H1 (cell line): ENCODE data around the gene C2CD3. TPM values are rescaled to one million over a fixed set of nuclear protein-coding genes. Genes with fewer than 3 reads are reported as not detected.

ENCODE experiments used
- CTCF ChIA-PET: fragments of 300-600 bp; sonication (Branson Sonifier 250); formaldehyde crosslinking; loops from one replicate; lab custom pipeline; 2021; ENCODE audit not compliant: partially characterized antibody; lab: Charles Lee
- POLR2A ChIA-PET: fragments of 300-600 bp; sonication (Branson Sonifier 250); formaldehyde crosslinking; loops from one replicate; lab custom pipeline; 2021; ENCODE audit warnings: inconsistent platforms; ENCODE audit not compliant: partially characterized antibody; lab: Charles Lee
- DNase-seq, 2 experiments: peaks; one replicate each; pipeline versions ENCODE4 v3.0.0 to v3.0.0-alpha.2; 2010 to 2022; ENCODE audit warnings: low spot score in 2 of 2, low read depth in 1 of 2, mixed read lengths in 1 of 2
- FAIRE-seq: peaks from 2 replicates; lab custom pipeline; 2011; peaks lifted over from hg19 to GRCh38; lab: Jason Lieb, UNC
- H2AFZ ChIP-seq: 2 replicates; pipeline ENCODE4 v1.8.1; 2012; ENCODE audit warnings: low read length, inconsistent platforms
- H2AK5ac ChIP-seq: 2 replicates; pipeline ENCODE4 v1.6.1; 2013; ENCODE audit warnings: low read depth, low read length
- H2BK120ac ChIP-seq: replicated peaks from 2 replicates; pipeline ENCODE3; 2013; ENCODE audit warnings: low read depth, low read length, inconsistent platforms
- H2BK12ac ChIP-seq: 2 replicates; pipeline ENCODE4 v1.6.1; 2013; ENCODE audit warnings: low read depth, low read length
- H2BK15ac ChIP-seq: 2 replicates; pipeline ENCODE4 v1.6.1; 2013; ENCODE audit warnings: low read length
- H2BK20ac ChIP-seq: 2 replicates; pipeline ENCODE4 v1.6.1; 2013; ENCODE audit warnings: low read length
- H2BK5ac ChIP-seq: 2 replicates; pipeline ENCODE4 v1.6.1; 2013; ENCODE audit warnings: low read depth, low read length
- H3K14ac ChIP-seq: 2 replicates; pipeline ENCODE4 v1.6.1; 2013; ENCODE audit warnings: inconsistent platforms; ENCODE audit not compliant: insufficient read length
- H3K18ac ChIP-seq: 2 replicates; pipeline ENCODE4 v1.6.1; 2013; ENCODE audit warnings: low read length; ENCODE audit errors: extremely low read depth
- H3K23ac ChIP-seq: 2 replicates; pipeline ENCODE4 v1.6.1; 2013; ENCODE audit warnings: inconsistent platforms; ENCODE audit not compliant: insufficient read length
- H3K23me2 ChIP-seq: 2 replicates; pipeline ENCODE4 v1.6.1; 2013; ENCODE audit warnings: low read depth, low read length
- H3K27ac ChIP-seq: 2 replicates; pipeline ENCODE4 v1.6.1; 2011; ENCODE audit warnings: low read depth, low read length, inconsistent platforms
- H3K27me3 ChIP-seq, 4 experiments: replicated peaks in 1 of 4; 1 replicate in 1 of 4; 2 replicates in 3 of 4; pipeline versions ENCODE4 v1.6.1 to v1.8.1; 2011 to 2013; ENCODE audit warnings: low read length in 3 of 4, mild to moderate bottlenecking in 3 of 4, inconsistent platforms in 2 of 4, mixed read lengths in 2 of 4, moderate library complexity in 1 of 4; ENCODE audit not compliant: control insufficient read depth in 3 of 4, insufficient read depth in 3 of 4; ENCODE audit errors: extremely low read depth in 1 of 4
- H3K36me3 ChIP-seq, 4 experiments: 2 replicates each; pipeline versions ENCODE4 v1.6.1 to v1.8.1; 2011 to 2013; ENCODE audit warnings: mild to moderate bottlenecking in 4 of 4, low read length in 3 of 4, moderate library complexity in 2 of 4, control low read depth in 1 of 4, inconsistent platforms in 1 of 4; ENCODE audit not compliant: insufficient read depth in 4 of 4, control insufficient read depth in 2 of 4
- H3K4ac ChIP-seq: replicated peaks from 2 replicates; pipeline ENCODE3; 2013; ENCODE audit warnings: low read length, low read depth, mixed read lengths, inconsistent platforms; ENCODE audit not compliant: insufficient read length
- H3K4me1 ChIP-seq, 4 experiments: replicated peaks in 1 of 4; 1 replicate in 1 of 4; 2 replicates in 3 of 4; pipeline versions ENCODE4 v1.6.1 to v1.8.1; 2011 to 2013; ENCODE audit warnings: low read length in 3 of 4, inconsistent platforms in 2 of 4, mixed read lengths in 1 of 4; ENCODE audit not compliant: insufficient read depth in 4 of 4, control insufficient read depth in 3 of 4
- H3K4me2 ChIP-seq, 2 experiments: 2 replicates each; pipeline versions ENCODE4 v1.6.1 to v1.8.1; 2011 to 2013; ENCODE audit warnings: low read depth in 2 of 2, low read length in 2 of 2, control low read depth in 1 of 2, inconsistent platforms in 1 of 2, mild to moderate bottlenecking in 1 of 2; ENCODE audit not compliant: insufficient read depth in 1 of 2
- H3K4me3 ChIP-seq, 4 experiments: fragments of 200-600, 300-600 bp in 1 of 4; sonication (generic), shearing (Covaris generic), sonication (Bioruptor Twin) in 1 of 4; 2 replicates each; pipeline versions ENCODE4 v1.5.1 to v1.8.1; 2011 to 2016; ENCODE audit warnings: low read length in 4 of 4, low read depth in 3 of 4, control low read depth in 2 of 4, inconsistent platforms in 2 of 4, mild to moderate bottlenecking in 2 of 4, mixed read lengths in 1 of 4, moderate library complexity in 1 of 4; ENCODE audit not compliant: insufficient read depth in 2 of 4; ENCODE audit errors: extremely low read depth in 1 of 4
- H3K56ac ChIP-seq: replicated peaks from 2 replicates; pipeline ENCODE3; 2013; ENCODE audit warnings: low read depth, mild to moderate bottlenecking, mixed read lengths, low read length, inconsistent platforms; ENCODE audit not compliant: insufficient read length
- H3K79me1 ChIP-seq: 2 replicates; pipeline ENCODE4 v1.6.1; 2013; ENCODE audit warnings: low read depth, low read length, control low read depth
- H3K79me2 ChIP-seq, 2 experiments: 2 replicates each; pipeline versions ENCODE4 v1.6.1 to v1.8.1; 2012 to 2013; ENCODE audit warnings: low read length in 2 of 2, mild to moderate bottlenecking in 2 of 2, inconsistent platforms in 1 of 2; ENCODE audit not compliant: insufficient read depth in 2 of 2, control insufficient read depth in 1 of 2
- H3K9ac ChIP-seq, 4 experiments: replicated peaks in 1 of 4; 1 replicate in 1 of 4; 2 replicates in 3 of 4; pipeline versions ENCODE4 v1.6.1 to v1.8.1; 2011 to 2013; ENCODE audit warnings: low read depth in 3 of 4, low read length in 3 of 4, control low read depth in 2 of 4, mild to moderate bottlenecking in 2 of 4, moderate library complexity in 2 of 4, inconsistent platforms in 1 of 4; ENCODE audit errors: extremely low read depth in 1 of 4
- H3K9me3 ChIP-seq, 2 experiments: 2 replicates each; pipeline versions ENCODE4 v1.6.1 to v1.8.1; 2012 to 2013; ENCODE audit warnings: mild to moderate bottlenecking in 2 of 2, moderate library complexity in 2 of 2, control low read depth in 1 of 2, inconsistent platforms in 1 of 2, low read depth in 1 of 2, low read length in 1 of 2, mixed read lengths in 1 of 2; ENCODE audit not compliant: insufficient read depth in 2 of 2
- H4K20me1 ChIP-seq, 2 experiments: replicated peaks in 1 of 2; 2 replicates each; pipeline versions ENCODE3 to v1.8.1; 2011 to 2013; ENCODE audit warnings: inconsistent platforms in 2 of 2, low read length in 2 of 2, mild to moderate bottlenecking in 1 of 2; ENCODE audit not compliant: insufficient read depth in 2 of 2, control insufficient read depth in 1 of 2
- H4K5ac ChIP-seq: 2 replicates; pipeline ENCODE4 v1.6.1; 2013; ENCODE audit warnings: low read length, low read depth, mixed read lengths, inconsistent platforms; ENCODE audit not compliant: insufficient read length
- H4K8ac ChIP-seq: 2 replicates; pipeline ENCODE4 v1.8.0; 2013; ENCODE audit warnings: mild to moderate bottlenecking, moderate library complexity, low read length, inconsistent platforms; ENCODE audit not compliant: insufficient read depth; ENCODE audit errors: extremely low read depth
- H4K91ac ChIP-seq: replicated peaks from 2 replicates; pipeline ENCODE3; 2013; ENCODE audit warnings: low read length, mixed read lengths, inconsistent platforms; ENCODE audit not compliant: insufficient read length
- BRCA1 ChIP-seq: IDR thresholded peaks from 2 replicates; pipeline ENCODE4 v1.6.1; 2012; ENCODE audit warnings: low read depth, low read length, improper control_type of control experiment
- CTBP2 ChIP-seq: IDR thresholded peaks from 2 replicates; pipeline ENCODE4 v1.7.0; 2011; ENCODE audit warnings: borderline replicate concordance, mild to moderate bottlenecking, moderate library complexity, mixed read lengths, low read length; ENCODE audit not compliant: insufficient read depth, insufficient read length
- JUN ChIP-seq: IDR thresholded peaks from 2 replicates; pipeline ENCODE4 v1.6.1; 2011; ENCODE audit warnings: low read depth, mild to moderate bottlenecking, improper control_type of control experiment, low read length
- KDM1A ChIP-seq: fragments of 200-600, 300-600 bp; sonication (generic); IDR thresholded peaks from 2 replicates; pipeline ENCODE4 v1.7.1; 2016; ENCODE audit warnings: mild to moderate bottlenecking, low read length, borderline replicate concordance
- KDM4A ChIP-seq: IDR thresholded peaks from one replicate; pipeline ENCODE4 v1.7.1; 2012; ENCODE audit warnings: low read depth, mild to moderate bottlenecking, moderate library complexity, low read length, inconsistent platforms; ENCODE audit not compliant: severe bottlenecking
- POLR2AphosphoS5 ChIP-seq: IDR thresholded peaks from 2 replicates; pipeline ENCODE4 v1.6.1; 2011; ENCODE audit warnings: low read depth, low read length
- RFX5 ChIP-seq: IDR thresholded peaks from 2 replicates; pipeline ENCODE4 v1.6.1; 2011; ENCODE audit warnings: low read depth, low read length, improper control_type of control experiment, borderline replicate concordance
- RNF2 ChIP-seq: fragments of 200-900, 300-1000 bp; sonication (generic); IDR thresholded peaks from 2 replicates; pipeline ENCODE4 v1.7.1; 2016; ENCODE audit warnings: borderline replicate concordance, low read depth, mild to moderate bottlenecking, antibody characterized with exemption, low read length; ENCODE audit not compliant: poor library complexity, severe bottlenecking; ENCODE audit errors: missing control alignments
- SAP30 ChIP-seq: fragments of 300-600 bp; sonication (generic); IDR thresholded peaks from 2 replicates; pipeline ENCODE4 v1.7.1; 2012; ENCODE audit warnings: low read length, moderate library complexity, mild to moderate bottlenecking, inconsistent platforms; ENCODE audit not compliant: insufficient read depth, insufficient replicate concordance
- SIRT6 ChIP-seq: IDR thresholded peaks from one replicate; pipeline ENCODE4 v1.7.1; 2012; ENCODE audit warnings: low read length, inconsistent platforms
- SP2 ChIP-seq: IDR thresholded peaks from 2 replicates; pipeline ENCODE4 v1.6.1; 2012; ENCODE audit warnings: mild to moderate bottlenecking, low read length, inconsistent platforms
- SP4 ChIP-seq: IDR thresholded peaks from 2 replicates; pipeline ENCODE4 v1.6.1; 2012; ENCODE audit warnings: low read length, inconsistent platforms
- SRF ChIP-seq: IDR thresholded peaks from 2 replicates; pipeline ENCODE4 v1.6.1; 2011; ENCODE audit warnings: mild to moderate bottlenecking, low read depth, low read length, moderate library complexity
- TAF7 ChIP-seq: optimal IDR thresholded peaks from 2 replicates; pipeline ENCODE3; 2011; ENCODE audit warnings: low read depth, mild to moderate bottlenecking, inconsistent platforms, low read length, moderate library complexity, borderline replicate concordance
- ZNF274 ChIP-seq: IDR thresholded peaks from 2 replicates; pipeline ENCODE4 v1.7.0; 2012; ENCODE audit warnings: low read length, borderline replicate concordance; ENCODE audit errors: extremely low read depth
- WGBS, 2 experiments: shearing (Covaris generic) in 1 of 2; methylation state at CpG; one replicate each; pipeline versions ENCODE4 v1.1.6 to v1.1.7; 2013 to 2015; ENCODE audit warnings: low lambda C conversion rate in 2 of 2, mixed read lengths in 2 of 2, inconsistent platforms in 1 of 2, low coverage in 1 of 2, missing lambda C conversion rate in 1 of 2; ENCODE audit not compliant: insufficient replicate concordance in 2 of 2, insufficient coverage in 1 of 2, insufficient read length in 1 of 2; ENCODE audit errors: extremely low coverage in 1 of 2, missing lambda C conversion rate in 1 of 2; 5-methylcytosine and 5-hydroxymethylcytosine counted together
- polyA plus RNA-seq, 7 experiments: library from polyadenylated mRNA; depleted of rRNA in 3 of 7; stranded (reverse) in 5 of 7; unstranded in 2 of 7; fragments of >200 nt in 5 of 7; fragments of 200-250 nt in 2 of 7; gene quantifications; 1 replicate in 5 of 7; 2 replicates in 1 of 7; 4 replicates in 1 of 7; pipeline versions ENCODE4 v1.2.1 to v1.2.3, GENCODE V29; 2011 to 2013; ENCODE audit warnings: missing spikeins in 2 of 7, mixed read lengths in 2 of 7
- total RNA-seq: library from RNA; stranded (reverse); fragmentation: NEBNext Ultra II Directional; extraction: Animal tissue kit (Norgen Biotek cat#: 25700); gene quantifications from 2 replicates; pipeline ENCODE4 v1.2.1, GENCODE V29; 2021

C2CD3 gene
- total and polyA plus RNA-seq, 2 of the 8 experiments (the other 6 are each of a cell fraction or from before 2014, with no cell fraction given), result 11.0 to 29.1 TPM

- Histone ChIP-seq H2BK5ac (no peak overlapping the region), H4K5ac (no peak overlapping the region), H3K4me2 (no peak overlapping the region), H3K4me1 (no peaks in the 10 kb centered on the region), H3K23me2 (no peaks in the 10 kb centered on the region), H2BK12ac (no peak overlapping the region), H3K4me3 (no peak overlapping the region), H3K79me2 (no peaks in the 10 kb centered on the region), H3K36me3 (peaks cover 0 to 19% (median 12%) of the 10 kb centered on the region in 4 experiments; a peak in 4 of 8 replicates), H3K14ac (no peak overlapping the region), H2AFZ (no peak overlapping the region), H3K56ac (no peak overlapping the region), H3K27ac (no peak overlapping the region), H2BK120ac (no peak overlapping the region), H4K91ac (no peak overlapping the region), H3K27me3 (no peaks in the 10 kb centered on the region), H2AK5ac (no peak overlapping the region), H4K8ac (no peak overlapping the region), H3K4ac (no peak overlapping the region), H3K23ac (no peak overlapping the region), H3K9me3 (no peaks in the 10 kb centered on the region), H4K20me1 (no peaks in the 10 kb centered on the region), H2BK20ac (no peak overlapping the region), H3K9ac (no peak overlapping the region), H3K79me1 (no peaks in the 10 kb centered on the region), H2BK15ac (no peak overlapping the region), H3K18ac (no peak overlapping the region)
- no peak for FAIRE-seq
- WGBS, 2 experiments, result 85% methylated on average over 12 of the region's 12 CpGs; no CpG with 5 or more reads in 1 of the 2 experiments
- CTCF ChIA-PET, result no interaction called here
- no peak for DNase-seq
- POLR2A ChIA-PET, result no interaction called here
- TF ChIP-seq RFX5 (no peak), KDM1A (no peak), KDM4A (no peak), SAP30 (no peak), CTBP2 (no peak), RNF2 (no peak), BRCA1 (no peak), SRF (no peak), JUN (no peak), SP4 (no peak), POLR2AphosphoS5 (no peak), SIRT6 (no peak), ZNF274 (no peak), TAF7 (no peak), SP2 (no peak)
Measured at GRCh38 chr11:74116719-74117118, 54.1 kb downstream of the C2CD3 start.
